Measurements from ENCODE around the gene SLC4A5.

Gene SLC4A5

GRCh38 chr2:74178211-74179062 is 164.8 kb downstream of the SLC4A5 start, which contains the start of gene MOB1A:
Gene MOB1A (minus strand): TSS chr2:74178879. CDS start chr2:74178674, 205 bp downstream.
- TF ChIP-seq CTCF (IDR thresholded peaks at IDR 0.05): no peak

GRCh38 chr2:74177696-74178095 is 165.5 kb downstream of the SLC4A5 start:
- no peak for TF ChIP-seq CTCF (IDR thresholded peaks at IDR 0.05)

GRCh38 chr2:74174909-74175308 is 168.3 kb downstream of the SLC4A5 start:
- no peak for TF ChIP-seq CTCF (IDR thresholded peaks at IDR 0.05)

- TF ChIP-seq CTCF (IDR thresholded peaks at IDR 0.05): no peak
These were observed 174.5 kb downstream of the SLC4A5 start for GRCh38 chr2:74168739-74169138.
